SK-N-SH (cell line): ENCODE results near the gene HSPA1L.

Experiments used
- EP300 ChIP-seq, 2 experiments: IDR thresholded peaks; 2 replicates each; pipeline versions ENCODE4 v1.4.0 to v1.6.1; 2012; ENCODE audit warnings: borderline replicate concordance in 1 of 2, low read depth in 1 of 2, low read length in 1 of 2
- JUND ChIP-seq: IDR thresholded peaks from 2 replicates; pipeline ENCODE4 v1.4.0; 2012
- MEF2A ChIP-seq: IDR thresholded peaks from 2 replicates; pipeline ENCODE4 v1.4.0; 2012; ENCODE audit warnings: low read depth, borderline replicate concordance
- POLR2AphosphoS5 ChIP-seq: IDR thresholded peaks from 2 replicates; pipeline ENCODE4 v1.6.1; 2012; ENCODE audit warnings: low read depth, low read length
- RAD21 ChIP-seq: IDR thresholded peaks from 2 replicates; pipeline ENCODE4 v1.6.1; 2012; ENCODE audit warnings: mild to moderate bottlenecking, low read length
- RCOR1 ChIP-seq: fragments of 150-350 bp; IDR thresholded peaks from 2 replicates; pipeline ENCODE4 v1.6.1; 2017; ENCODE audit warnings: antibody characterized with exemption, low read length
- RXRA ChIP-seq: IDR thresholded peaks from 2 replicates; pipeline ENCODE4 v1.4.0; 2012; ENCODE audit warnings: low read depth, mild to moderate bottlenecking, borderline replicate concordance
- SMC3 ChIP-seq: IDR thresholded peaks from 2 replicates; pipeline ENCODE4 v1.6.1; 2012; ENCODE audit warnings: low read depth, low read length, improper control_type of control experiment
- TF ChIP-seq, protein P1 (sequence below): fragments of 200-600 bp; sonication (generic); IDR thresholded peaks from 2 replicates; pipeline ENCODE4 v1.6.1; 2017; ENCODE audit warnings: antibody characterized with exemption, mild to moderate bottlenecking, moderate library complexity
- TF ChIP-seq, protein P2 (sequence below): IDR thresholded peaks from 2 replicates; pipeline ENCODE4 v1.4.0; 2012; ENCODE audit warnings: low read depth
- TF ChIP-seq, protein P3 (sequence below): IDR thresholded peaks from 2 replicates; pipeline ENCODE4; 2012

DNA sequence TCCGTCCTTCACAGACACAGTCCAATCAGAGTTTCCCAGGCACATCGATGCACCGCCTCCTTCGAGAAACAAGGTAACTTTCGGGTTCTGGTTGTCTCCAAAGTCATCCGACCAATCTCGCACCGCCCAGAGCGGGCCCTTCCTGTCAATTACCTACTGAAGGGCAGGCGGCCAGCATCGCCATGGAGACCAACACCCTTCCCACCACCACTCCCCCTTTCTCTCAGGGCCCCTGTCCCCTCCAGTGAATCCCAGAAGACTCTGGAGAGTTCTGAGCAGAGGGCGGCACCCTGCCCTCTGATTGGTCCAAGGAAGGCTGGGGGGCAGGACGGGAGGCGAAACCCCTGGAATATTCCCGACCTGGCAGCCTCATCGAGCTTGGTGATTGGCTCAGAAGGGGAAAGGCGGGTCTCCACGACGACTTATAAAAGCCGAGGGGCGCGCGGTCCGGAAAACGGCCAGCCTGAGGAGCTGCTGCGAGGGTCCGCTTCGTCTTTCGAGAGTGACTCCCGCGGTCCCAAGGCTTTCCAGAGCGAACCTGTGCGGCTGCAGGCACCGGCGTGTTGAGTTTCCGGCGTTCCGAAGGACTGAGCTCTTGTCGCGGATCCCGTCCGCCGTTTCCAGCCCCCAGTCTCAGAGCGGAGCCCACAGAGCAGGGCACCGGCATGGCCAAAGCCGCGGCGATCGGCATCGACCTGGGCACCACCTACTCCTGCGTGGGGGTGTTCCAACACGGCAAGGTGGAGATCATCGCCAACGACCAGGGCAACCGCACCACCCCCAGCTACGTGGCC lies 12.4 kb upstream of the HSPA1L start, which contains the start of gene HSPA1B:
- TF ChIP-seq, protein P1, sequence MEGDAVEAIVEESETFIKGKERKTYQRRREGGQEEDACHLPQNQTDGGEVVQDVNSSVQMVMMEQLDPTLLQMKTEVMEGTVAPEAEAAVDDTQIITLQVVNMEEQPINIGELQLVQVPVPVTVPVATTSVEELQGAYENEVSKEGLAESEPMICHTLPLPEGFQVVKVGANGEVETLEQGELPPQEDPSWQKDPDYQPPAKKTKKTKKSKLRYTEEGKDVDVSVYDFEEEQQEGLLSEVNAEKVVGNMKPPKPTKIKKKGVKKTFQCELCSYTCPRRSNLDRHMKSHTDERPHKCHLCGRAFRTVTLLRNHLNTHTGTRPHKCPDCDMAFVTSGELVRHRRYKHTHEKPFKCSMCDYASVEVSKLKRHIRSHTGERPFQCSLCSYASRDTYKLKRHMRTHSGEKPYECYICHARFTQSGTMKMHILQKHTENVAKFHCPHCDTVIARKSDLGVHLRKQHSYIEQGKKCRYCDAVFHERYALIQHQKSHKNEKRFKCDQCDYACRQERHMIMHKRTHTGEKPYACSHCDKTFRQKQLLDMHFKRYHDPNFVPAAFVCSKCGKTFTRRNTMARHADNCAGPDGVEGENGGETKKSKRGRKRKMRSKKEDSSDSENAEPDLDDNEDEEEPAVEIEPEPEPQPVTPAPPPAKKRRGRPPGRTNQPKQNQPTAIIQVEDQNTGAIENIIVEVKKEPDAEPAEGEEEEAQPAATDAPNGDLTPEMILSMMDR, result no peak
- TF ChIP-seq, protein P2, sequence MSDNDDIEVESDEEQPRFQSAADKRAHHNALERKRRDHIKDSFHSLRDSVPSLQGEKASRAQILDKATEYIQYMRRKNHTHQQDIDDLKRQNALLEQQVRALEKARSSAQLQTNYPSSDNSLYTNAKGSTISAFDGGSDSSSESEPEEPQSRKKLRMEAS, result no peak
- TF ChIP-seq RCOR1, result no peak
- TF ChIP-seq POLR2AphosphoS5, result peak; percentile 99
- TF ChIP-seq MEF2A, result no peak
- TF ChIP-seq RAD21, result no peak
- peak in 1 of 2 experiments; percentile 91; a peak in 2 of 4 replicates for TF ChIP-seq EP300 (IDR thresholded peaks at IDR 0.05; ENCODE audit: borderline replicate concordance in 1 of 2, low read depth in 1 of 2, low read length in 1 of 2)
- TF ChIP-seq, protein P3, sequence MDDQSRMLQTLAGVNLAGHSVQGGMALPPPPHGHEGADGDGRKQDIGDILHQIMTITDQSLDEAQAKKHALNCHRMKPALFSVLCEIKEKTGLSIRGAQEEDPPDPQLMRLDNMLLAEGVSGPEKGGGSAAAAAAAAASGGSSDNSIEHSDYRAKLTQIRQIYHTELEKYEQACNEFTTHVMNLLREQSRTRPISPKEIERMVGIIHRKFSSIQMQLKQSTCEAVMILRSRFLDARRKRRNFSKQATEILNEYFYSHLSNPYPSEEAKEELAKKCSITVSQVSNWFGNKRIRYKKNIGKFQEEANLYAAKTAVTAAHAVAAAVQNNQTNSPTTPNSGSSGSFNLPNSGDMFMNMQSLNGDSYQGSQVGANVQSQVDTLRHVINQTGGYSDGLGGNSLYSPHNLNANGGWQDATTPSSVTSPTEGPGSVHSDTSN, result peak; percentile 76
- no peak for TF ChIP-seq JUND
- no peak for TF ChIP-seq RXRA
- no peak for TF ChIP-seq SMC3
